IMR-90 (cell line): ENCODE results near the gene BCL2. TPM values are rescaled to one million over a fixed set of nuclear protein-coding genes. Genes with fewer than 3 reads are reported as not detected.

ENCODE experiments used
- ATAC-seq: fragments of 200-7000 bp; cut with Tn5 transposase; 2 replicates; pipeline ENCODE4 v1.9.1; 2020; ENCODE audit warnings: low read depth, mild to moderate bottlenecking, moderate library complexity
- BruUV-seq: library from RNA; stranded (reverse); fragments of 400-500 nt; replicated peaks from 2 replicates; lab custom pipeline; 2021; lab: Mats Ljungman, UMichigan
- CTCF ChIA-PET: fragments of 300-600 bp; formaldehyde crosslinking; extraction: SDS; loops from one replicate; lab custom pipeline; 2021; ENCODE audit warnings: antibody characterized with exemption; lab: Yijun Ruan, JAX
- POLR2A ChIA-PET: fragments of 300-600 bp; sonication (Branson Sonifier 250); formaldehyde crosslinking; loops from one replicate; lab custom pipeline; 2022; ENCODE audit warnings: antibody characterized with exemption; ENCODE audit not compliant: unreplicated experiment; lab: Charles Lee
- DNase-seq: peaks from one replicate; pipeline ENCODE4 v3.0.0; 2013
- H2AFZ ChIP-seq: replicated peaks from 2 replicates; pipeline ENCODE3; 2013; ENCODE audit warnings: low read length, mild to moderate bottlenecking; ENCODE audit not compliant: poor library complexity
- H2AK5ac ChIP-seq: 2 replicates; pipeline ENCODE4 v1.6.1; 2013; ENCODE audit warnings: low read depth, low read length, inconsistent platforms
- H2AK9ac ChIP-seq: replicated peaks from 2 replicates; pipeline ENCODE3; 2013; ENCODE audit warnings: mild to moderate bottlenecking, low read depth, low read length, moderate library complexity; ENCODE audit not compliant: poor library complexity
- H2BK120ac ChIP-seq: 2 replicates; pipeline ENCODE4 v1.6.1; 2013; ENCODE audit warnings: low read depth, low read length, inconsistent platforms
- H2BK15ac ChIP-seq: 3 replicates; pipeline ENCODE4 v1.6.1; 2013; ENCODE audit warnings: low read depth, low read length, inconsistent platforms
- H2BK20ac ChIP-seq: 2 replicates; pipeline ENCODE4 v1.6.1; 2013; ENCODE audit warnings: low read depth, mild to moderate bottlenecking, inconsistent platforms, low read length, moderate library complexity
- H2BK5ac ChIP-seq: 2 replicates; pipeline ENCODE4 v1.6.1; 2013; ENCODE audit warnings: mild to moderate bottlenecking, low read depth, low read length, inconsistent platforms; ENCODE audit not compliant: poor library complexity, severe bottlenecking
- H3K14ac ChIP-seq: replicated peaks from 2 replicates; pipeline ENCODE4 v1.6.1; 2013; ENCODE audit warnings: low read depth, low read length, inconsistent platforms
- H3K18ac ChIP-seq: 2 replicates; pipeline ENCODE4 v1.6.1; 2013; ENCODE audit warnings: low read depth, low read length, control low read depth
- H3K23ac ChIP-seq: 2 replicates; pipeline ENCODE4 v1.6.1; 2013; ENCODE audit warnings: low read depth, low read length, inconsistent platforms
- H3K27ac ChIP-seq: 2 replicates; pipeline ENCODE4 v1.5.1; 2013; ENCODE audit warnings: mild to moderate bottlenecking, control low read depth, low read length; ENCODE audit not compliant: insufficient read depth
- H3K27me3 ChIP-seq: 2 replicates; pipeline ENCODE4 v1.6.1; 2013; ENCODE audit warnings: low read length; ENCODE audit not compliant: control insufficient read depth, insufficient read depth
- H3K36me3 ChIP-seq: 2 replicates; pipeline ENCODE4 v1.6.1; 2013; ENCODE audit warnings: low read length, mixed read lengths; ENCODE audit not compliant: control insufficient read depth, insufficient read depth
- H3K4ac ChIP-seq: 2 replicates; pipeline ENCODE4 v1.6.1; 2013; ENCODE audit warnings: low read depth, low read length, inconsistent platforms
- H3K4me1 ChIP-seq: 2 replicates; pipeline ENCODE4 v1.6.1; 2013; ENCODE audit warnings: low read length, mixed read lengths; ENCODE audit not compliant: control insufficient read depth, insufficient read depth
- H3K4me2 ChIP-seq: 2 replicates; pipeline ENCODE4 v1.6.1; 2013; ENCODE audit warnings: low read depth, mild to moderate bottlenecking, control low read depth, low read length, moderate library complexity
- H3K4me3 ChIP-seq: 2 replicates; pipeline ENCODE4 v1.5.1; 2013; ENCODE audit warnings: low read depth, mild to moderate bottlenecking, control low read depth, low read length, moderate library complexity; ENCODE audit not compliant: insufficient read depth
- H3K56ac ChIP-seq: 2 replicates; pipeline ENCODE4 v1.6.1; 2013; ENCODE audit warnings: low read length, inconsistent platforms; ENCODE audit not compliant: insufficient read depth; ENCODE audit errors: extremely low read depth
- H3K79me1 ChIP-seq, 2 experiments: 2 replicates each; pipeline ENCODE4 v1.6.1; 2013; ENCODE audit warnings: low read length in 2 of 2, inconsistent platforms in 1 of 2, low read depth in 1 of 2
- H3K9ac ChIP-seq: 2 replicates; pipeline ENCODE4 v1.6.1; 2013; ENCODE audit warnings: low read depth, low read length, control low read depth
- H3K9me1 ChIP-seq: 2 replicates; pipeline ENCODE4 v1.6.1; 2013; ENCODE audit warnings: low read length, inconsistent platforms; ENCODE audit not compliant: insufficient read depth
- H3K9me3 ChIP-seq: 2 replicates; pipeline ENCODE4 v1.6.1; 2013; ENCODE audit warnings: low read length; ENCODE audit not compliant: control insufficient read depth, insufficient read depth
- H4K20me1 ChIP-seq: 2 replicates; pipeline ENCODE4 v1.6.1; 2013; ENCODE audit warnings: low read length, inconsistent platforms; ENCODE audit not compliant: insufficient read depth
- H4K5ac ChIP-seq: 2 replicates; pipeline ENCODE4 v1.6.1; 2013; ENCODE audit warnings: mild to moderate bottlenecking, low read depth, low read length, control low read depth
- H4K8ac ChIP-seq, 2 experiments: 2 replicates each; pipeline ENCODE4 v1.6.1; 2013; ENCODE audit warnings: low read depth in 2 of 2, low read length in 2 of 2, control low read depth in 1 of 2, inconsistent platforms in 1 of 2
- H4K91ac ChIP-seq: 2 replicates; pipeline ENCODE4 v1.6.1; 2013; ENCODE audit warnings: low read depth, low read length, inconsistent platforms; ENCODE audit not compliant: insufficient read depth
- FOS ChIP-seq: fragments of 150-350 bp; IDR thresholded peaks from 2 replicates; pipeline ENCODE4 v1.6.1; 2016; ENCODE audit warnings: low read depth, low read length
- MAFK ChIP-seq: IDR thresholded peaks from 2 replicates; pipeline ENCODE4 v1.6.1; 2012; ENCODE audit warnings: low read depth, low read length, improper control_type of control experiment
- MXI1 ChIP-seq: IDR thresholded peaks from 2 replicates; pipeline ENCODE4 v1.6.1; 2012; ENCODE audit warnings: low read depth, mild to moderate bottlenecking, low read length, moderate library complexity, borderline replicate concordance
- POLR2A ChIP-seq: IDR thresholded peaks from 2 replicates; pipeline ENCODE4 v1.6.1; 2012; ENCODE audit warnings: mild to moderate bottlenecking, low read depth, low read length
- RAD21 ChIP-seq: IDR thresholded peaks from 2 replicates; pipeline ENCODE4 v1.6.1; 2012; ENCODE audit warnings: low read length, improper control_type of control experiment
- USF2 ChIP-seq: fragments of 150-350 bp; IDR thresholded peaks from 2 replicates; pipeline ENCODE4 v1.6.1; 2017; ENCODE audit warnings: mild to moderate bottlenecking, antibody characterized with exemption, low read length, low read depth
- WGBS, 2 experiments: methylation state at CpG; one replicate each; pipeline versions ENCODE4 v1.1.5 to v1.1.7; 2013; ENCODE audit warnings: missing lambda C conversion rate in 2 of 2; ENCODE audit not compliant: insufficient read length in 1 of 2; ENCODE audit errors: extremely low coverage in 2 of 2; 5-methylcytosine and 5-hydroxymethylcytosine counted together
- dilution Hi-C: fragments of 300-500 bp; cut with HindIII; formaldehyde crosslinking; loops from one replicate; pipeline ENCODE4 v1.14.3; 2018; ENCODE audit warnings: low sequenced_read_pairs; ENCODE audit not compliant: unreplicated experiment
- in situ Hi-C: fragments of 300-500 bp; cut with MboI; formaldehyde crosslinking; loops from 3 replicates; pipeline ENCODE4 v1.14.3; 2019; ENCODE audit warnings: low sequenced_read_pairs, inconsistent platforms, mixed read lengths
- intact Hi-C: fragments of 100-400 bp; cut with micrococcal nuclease; formaldehyde crosslinking; loops from 2 replicates; pipeline ENCODE4 v1.10.0; 2022
- polyA plus RNA-seq, 3 experiments: library from polyadenylated mRNA; depleted of rRNA; stranded (reverse); fragments of >200 nt; gene quantifications; 2 replicates each; pipeline ENCODE4 v1.2.3, GENCODE V29; 2012; ENCODE audit warnings: low replicate concordance in 1 of 3
- total RNA-seq: library from RNA; depleted of rRNA; stranded (reverse); fragments of >200 nt; gene quantifications from 2 replicates; pipeline ENCODE4 v1.2.3, GENCODE V29; 2012
- TF ChIP-seq, protein P1 (sequence below): fragments of 150-350 bp; IDR thresholded peaks from 2 replicates; pipeline ENCODE4 v1.6.1; 2016; ENCODE audit warnings: low read depth, mild to moderate bottlenecking, low read length, moderate library complexity, borderline replicate concordance

BCL2 gene
- total and polyA plus RNA-seq, 2 of the 4 experiments (the other 2 are of a cell fraction): 0.24 to 0.54 TPM

DNA sequence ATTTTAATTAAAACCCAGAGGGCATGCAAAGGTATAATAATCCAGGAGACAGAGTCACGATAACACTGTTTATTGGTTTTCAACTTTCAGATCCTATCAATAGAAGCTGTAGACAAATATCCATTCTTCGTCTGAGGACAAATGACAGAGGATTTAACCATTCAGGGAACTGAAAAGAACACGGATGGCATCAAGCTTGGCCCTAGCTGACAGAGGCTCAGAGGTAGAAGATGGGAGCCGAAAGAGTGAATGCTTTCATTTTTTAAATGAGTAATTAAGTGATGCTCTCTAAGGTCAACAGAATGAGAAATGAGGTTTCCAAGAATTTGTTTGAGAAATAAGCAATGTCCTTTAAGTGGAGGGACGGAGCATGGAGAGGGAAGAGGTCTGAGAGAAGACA, 62.1 kb downstream of the BCL2 start:
- ChIA-PET CTCF (interaction anchor here (0.7 kb wide), 1 partner anchor 1472 kb away, joined by 3 read pairs; no protein-coding TSS in a partner anchor), POLR2A (no interaction called here)
- dilution Hi-C loops: no loop called here
- H4K5ac ChIP-seq: no peak overlapping the region
- H4K20me1 ChIP-seq: no peaks in the 10 kb centered on the region
- intact Hi-C loops: no loop called here
- H3K18ac ChIP-seq: no peak overlapping the region
- in situ Hi-C loops: no loop called here
- H2BK15ac ChIP-seq: no peak overlapping the region
- H3K4me1 ChIP-seq: peaks cover 5% of the 10 kb centered on the region
- no peak overlapping the region for H3K4me2 ChIP-seq
- H4K91ac ChIP-seq: no peak overlapping the region
- H3K14ac ChIP-seq: no peak overlapping the region
- no peak overlapping the region for H3K4me3 ChIP-seq
- no peaks in the 10 kb centered on the region for H3K9me1 ChIP-seq
- H3K79me1 ChIP-seq: no peaks in the 10 kb centered on the region
- H2AK5ac ChIP-seq: no peak overlapping the region
- no TSS peak for BruUV-seq
- no peak overlapping the region for H3K9ac ChIP-seq
- H3K36me3 ChIP-seq: no peaks in the 10 kb centered on the region
- no peak overlapping the region for H4K8ac ChIP-seq
- no peak overlapping the region for H2AFZ ChIP-seq
- TF ChIP-seq, protein P1, sequence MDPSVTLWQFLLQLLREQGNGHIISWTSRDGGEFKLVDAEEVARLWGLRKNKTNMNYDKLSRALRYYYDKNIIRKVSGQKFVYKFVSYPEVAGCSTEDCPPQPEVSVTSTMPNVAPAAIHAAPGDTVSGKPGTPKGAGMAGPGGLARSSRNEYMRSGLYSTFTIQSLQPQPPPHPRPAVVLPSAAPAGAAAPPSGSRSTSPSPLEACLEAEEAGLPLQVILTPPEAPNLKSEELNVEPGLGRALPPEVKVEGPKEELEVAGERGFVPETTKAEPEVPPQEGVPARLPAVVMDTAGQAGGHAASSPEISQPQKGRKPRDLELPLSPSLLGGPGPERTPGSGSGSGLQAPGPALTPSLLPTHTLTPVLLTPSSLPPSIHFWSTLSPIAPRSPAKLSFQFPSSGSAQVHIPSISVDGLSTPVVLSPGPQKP: no peak
- TF ChIP-seq FOS (no peak), USF2 (no peak), MXI1 (no peak), RAD21 (no peak), POLR2A (no peak), MAFK (no peak)
- WGBS, 2 experiments: 60% methylated on average over 1 of the region's 5 CpGs; no CpG with 5 or more reads in 1 of the 2 experiments
- no peaks in the 10 kb centered on the region for H3K9me3 ChIP-seq
- H3K4ac ChIP-seq: no peak overlapping the region
- DNase-seq (no peak), ATAC-seq (no peak)
- peaks cover 31% of the 10 kb centered on the region for H3K27me3 ChIP-seq
- H2AK9ac ChIP-seq: no peak overlapping the region
- no peak overlapping the region for H2BK5ac ChIP-seq
- no peak overlapping the region for H3K23ac ChIP-seq
- no peak overlapping the region for H2BK120ac ChIP-seq
- no peak overlapping the region for H3K27ac ChIP-seq
- H2BK20ac ChIP-seq: no peak overlapping the region
- no peak overlapping the region for H3K56ac ChIP-seq
